H1 (cell line): ENCODE data around the gene LDLRAD4. TPM values are rescaled to one million over a fixed set of nuclear protein-coding genes. Genes with fewer than 3 reads are reported as not detected.

ENCODE experiments used
- CTCF ChIA-PET: fragments of 300-600 bp; sonication (Branson Sonifier 250); formaldehyde crosslinking; loops from one replicate; lab custom pipeline; 2021; ENCODE audit not compliant: partially characterized antibody; lab: Charles Lee
- POLR2A ChIA-PET: fragments of 300-600 bp; sonication (Branson Sonifier 250); formaldehyde crosslinking; loops from one replicate; lab custom pipeline; 2021; ENCODE audit warnings: inconsistent platforms; ENCODE audit not compliant: partially characterized antibody; lab: Charles Lee
- DNase-seq, 2 experiments: peaks; one replicate each; pipeline versions ENCODE4 v3.0.0 to v3.0.0-alpha.2; 2010 to 2022; ENCODE audit warnings: low spot score in 2 of 2, low read depth in 1 of 2, mixed read lengths in 1 of 2
- FAIRE-seq: peaks from 2 replicates; lab custom pipeline; 2011; peaks lifted over from hg19 to GRCh38; lab: Jason Lieb, UNC
- H2AFZ ChIP-seq: 2 replicates; pipeline ENCODE4 v1.8.1; 2012; ENCODE audit warnings: low read length, inconsistent platforms
- H2AK5ac ChIP-seq: 2 replicates; pipeline ENCODE4 v1.6.1; 2013; ENCODE audit warnings: low read depth, low read length
- H2BK120ac ChIP-seq: replicated peaks from 2 replicates; pipeline ENCODE3; 2013; ENCODE audit warnings: low read depth, low read length, inconsistent platforms
- H2BK12ac ChIP-seq: 2 replicates; pipeline ENCODE4 v1.6.1; 2013; ENCODE audit warnings: low read depth, low read length
- H2BK15ac ChIP-seq: 2 replicates; pipeline ENCODE4 v1.6.1; 2013; ENCODE audit warnings: low read length
- H2BK20ac ChIP-seq: 2 replicates; pipeline ENCODE4 v1.6.1; 2013; ENCODE audit warnings: low read length
- H2BK5ac ChIP-seq: 2 replicates; pipeline ENCODE4 v1.6.1; 2013; ENCODE audit warnings: low read depth, low read length
- H3K14ac ChIP-seq: 2 replicates; pipeline ENCODE4 v1.6.1; 2013; ENCODE audit warnings: inconsistent platforms; ENCODE audit not compliant: insufficient read length
- H3K18ac ChIP-seq: 2 replicates; pipeline ENCODE4 v1.6.1; 2013; ENCODE audit warnings: low read length; ENCODE audit errors: extremely low read depth
- H3K23ac ChIP-seq: 2 replicates; pipeline ENCODE4 v1.6.1; 2013; ENCODE audit warnings: inconsistent platforms; ENCODE audit not compliant: insufficient read length
- H3K23me2 ChIP-seq: 2 replicates; pipeline ENCODE4 v1.6.1; 2013; ENCODE audit warnings: low read depth, low read length
- H3K27ac ChIP-seq: 2 replicates; pipeline ENCODE4 v1.6.1; 2011; ENCODE audit warnings: low read depth, low read length, inconsistent platforms
- H3K27me3 ChIP-seq, 4 experiments: replicated peaks in 1 of 4; 1 replicate in 1 of 4; 2 replicates in 3 of 4; pipeline versions ENCODE4 v1.6.1 to v1.8.1; 2011 to 2013; ENCODE audit warnings: low read length in 3 of 4, mild to moderate bottlenecking in 3 of 4, inconsistent platforms in 2 of 4, mixed read lengths in 2 of 4, moderate library complexity in 1 of 4; ENCODE audit not compliant: control insufficient read depth in 3 of 4, insufficient read depth in 3 of 4; ENCODE audit errors: extremely low read depth in 1 of 4
- H3K36me3 ChIP-seq, 4 experiments: 2 replicates each; pipeline versions ENCODE4 v1.6.1 to v1.8.1; 2011 to 2013; ENCODE audit warnings: mild to moderate bottlenecking in 4 of 4, low read length in 3 of 4, moderate library complexity in 2 of 4, control low read depth in 1 of 4, inconsistent platforms in 1 of 4; ENCODE audit not compliant: insufficient read depth in 4 of 4, control insufficient read depth in 2 of 4
- H3K4ac ChIP-seq: replicated peaks from 2 replicates; pipeline ENCODE3; 2013; ENCODE audit warnings: low read length, low read depth, mixed read lengths, inconsistent platforms; ENCODE audit not compliant: insufficient read length
- H3K4me1 ChIP-seq, 4 experiments: replicated peaks in 1 of 4; 1 replicate in 1 of 4; 2 replicates in 3 of 4; pipeline versions ENCODE4 v1.6.1 to v1.8.1; 2011 to 2013; ENCODE audit warnings: low read length in 3 of 4, inconsistent platforms in 2 of 4, mixed read lengths in 1 of 4; ENCODE audit not compliant: insufficient read depth in 4 of 4, control insufficient read depth in 3 of 4
- H3K4me2 ChIP-seq, 2 experiments: 2 replicates each; pipeline versions ENCODE4 v1.6.1 to v1.8.1; 2011 to 2013; ENCODE audit warnings: low read depth in 2 of 2, low read length in 2 of 2, control low read depth in 1 of 2, inconsistent platforms in 1 of 2, mild to moderate bottlenecking in 1 of 2; ENCODE audit not compliant: insufficient read depth in 1 of 2
- H3K4me3 ChIP-seq, 4 experiments: fragments of 200-600, 300-600 bp in 1 of 4; sonication (generic), shearing (Covaris generic), sonication (Bioruptor Twin) in 1 of 4; 2 replicates each; pipeline versions ENCODE4 v1.5.1 to v1.8.1; 2011 to 2016; ENCODE audit warnings: low read length in 4 of 4, low read depth in 3 of 4, control low read depth in 2 of 4, inconsistent platforms in 2 of 4, mild to moderate bottlenecking in 2 of 4, mixed read lengths in 1 of 4, moderate library complexity in 1 of 4; ENCODE audit not compliant: insufficient read depth in 2 of 4; ENCODE audit errors: extremely low read depth in 1 of 4
- H3K56ac ChIP-seq: replicated peaks from 2 replicates; pipeline ENCODE3; 2013; ENCODE audit warnings: low read depth, mild to moderate bottlenecking, mixed read lengths, low read length, inconsistent platforms; ENCODE audit not compliant: insufficient read length
- H3K79me1 ChIP-seq: 2 replicates; pipeline ENCODE4 v1.6.1; 2013; ENCODE audit warnings: low read depth, low read length, control low read depth
- H3K79me2 ChIP-seq, 2 experiments: 2 replicates each; pipeline versions ENCODE4 v1.6.1 to v1.8.1; 2012 to 2013; ENCODE audit warnings: low read length in 2 of 2, mild to moderate bottlenecking in 2 of 2, inconsistent platforms in 1 of 2; ENCODE audit not compliant: insufficient read depth in 2 of 2, control insufficient read depth in 1 of 2
- H3K9ac ChIP-seq, 4 experiments: replicated peaks in 1 of 4; 1 replicate in 1 of 4; 2 replicates in 3 of 4; pipeline versions ENCODE4 v1.6.1 to v1.8.1; 2011 to 2013; ENCODE audit warnings: low read depth in 3 of 4, low read length in 3 of 4, control low read depth in 2 of 4, mild to moderate bottlenecking in 2 of 4, moderate library complexity in 2 of 4, inconsistent platforms in 1 of 4; ENCODE audit errors: extremely low read depth in 1 of 4
- H3K9me3 ChIP-seq, 2 experiments: 2 replicates each; pipeline versions ENCODE4 v1.6.1 to v1.8.1; 2012 to 2013; ENCODE audit warnings: mild to moderate bottlenecking in 2 of 2, moderate library complexity in 2 of 2, control low read depth in 1 of 2, inconsistent platforms in 1 of 2, low read depth in 1 of 2, low read length in 1 of 2, mixed read lengths in 1 of 2; ENCODE audit not compliant: insufficient read depth in 2 of 2
- H4K20me1 ChIP-seq, 2 experiments: replicated peaks in 1 of 2; 2 replicates each; pipeline versions ENCODE3 to v1.8.1; 2011 to 2013; ENCODE audit warnings: inconsistent platforms in 2 of 2, low read length in 2 of 2, mild to moderate bottlenecking in 1 of 2; ENCODE audit not compliant: insufficient read depth in 2 of 2, control insufficient read depth in 1 of 2
- H4K5ac ChIP-seq: 2 replicates; pipeline ENCODE4 v1.6.1; 2013; ENCODE audit warnings: low read length, low read depth, mixed read lengths, inconsistent platforms; ENCODE audit not compliant: insufficient read length
- H4K8ac ChIP-seq: 2 replicates; pipeline ENCODE4 v1.8.0; 2013; ENCODE audit warnings: mild to moderate bottlenecking, moderate library complexity, low read length, inconsistent platforms; ENCODE audit not compliant: insufficient read depth; ENCODE audit errors: extremely low read depth
- H4K91ac ChIP-seq: replicated peaks from 2 replicates; pipeline ENCODE3; 2013; ENCODE audit warnings: low read length, mixed read lengths, inconsistent platforms; ENCODE audit not compliant: insufficient read length
- WGBS, 2 experiments: shearing (Covaris generic) in 1 of 2; methylation state at CpG; one replicate each; pipeline versions ENCODE4 v1.1.6 to v1.1.7; 2013 to 2015; ENCODE audit warnings: low lambda C conversion rate in 2 of 2, mixed read lengths in 2 of 2, inconsistent platforms in 1 of 2, low coverage in 1 of 2, missing lambda C conversion rate in 1 of 2; ENCODE audit not compliant: insufficient replicate concordance in 2 of 2, insufficient coverage in 1 of 2, insufficient read length in 1 of 2; ENCODE audit errors: extremely low coverage in 1 of 2, missing lambda C conversion rate in 1 of 2; 5-methylcytosine and 5-hydroxymethylcytosine counted together
- polyA plus RNA-seq, 7 experiments: library from polyadenylated mRNA; depleted of rRNA in 3 of 7; stranded (reverse) in 5 of 7; unstranded in 2 of 7; fragments of >200 nt in 5 of 7; fragments of 200-250 nt in 2 of 7; gene quantifications; 1 replicate in 5 of 7; 2 replicates in 1 of 7; 4 replicates in 1 of 7; pipeline versions ENCODE4 v1.2.1 to v1.2.3, GENCODE V29; 2011 to 2013; ENCODE audit warnings: missing spikeins in 2 of 7, mixed read lengths in 2 of 7
- total RNA-seq: library from RNA; stranded (reverse); fragmentation: NEBNext Ultra II Directional; extraction: Animal tissue kit (Norgen Biotek cat#: 25700); gene quantifications from 2 replicates; pipeline ENCODE4 v1.2.1, GENCODE V29; 2021

The LDLRAD4 gene
- total and polyA plus RNA-seq, 2 of the 8 experiments (the other 6 are each of a cell fraction or from before 2014, with no cell fraction given) = 0.77 to 1.4 TPM

DNA sequence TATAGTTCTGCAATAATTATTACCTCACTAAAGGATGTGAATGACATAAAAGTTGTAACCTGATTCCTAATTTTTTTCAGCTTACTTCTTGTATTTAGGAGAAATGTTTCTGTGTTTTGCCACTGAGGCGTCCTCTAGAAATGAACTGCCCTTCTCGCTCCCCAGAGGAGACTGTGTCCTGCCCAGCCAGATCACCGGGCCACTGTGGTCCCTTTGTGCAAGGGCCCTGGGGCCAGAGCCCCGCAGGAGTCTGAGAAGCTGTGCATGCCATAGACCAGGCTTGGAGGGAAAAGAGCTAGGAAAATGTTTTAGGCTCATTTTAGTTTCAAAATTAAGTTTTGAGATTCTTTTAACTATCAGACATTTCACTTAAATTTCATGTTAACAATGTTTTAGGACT lies 31.1 kb upstream of the LDLRAD4 start:
- Histone ChIP-seq H3K23ac (no peak overlapping the region), H3K79me1 (no peaks in the 10 kb centered on the region), H3K9me3 (no peaks in the 10 kb centered on the region), H3K79me2 (no peaks in the 10 kb centered on the region), H3K4ac (no peak overlapping the region), H3K14ac (no peak overlapping the region), H4K20me1 (no peaks in the 10 kb centered on the region), H3K4me2 (no peak overlapping the region), H2BK20ac (no peak overlapping the region), H3K4me1 (peaks cover 0 to 3% (median 2%) of the 10 kb centered on the region in 4 experiments; a peak in 2 of 7 replicates), H3K18ac (no peak overlapping the region), H4K91ac (no peak overlapping the region), H4K8ac (no peak overlapping the region), H3K23me2 (no peaks in the 10 kb centered on the region; the same call in 1 of the 2 replicates), H2BK12ac (no peak overlapping the region), H3K36me3 (no peaks in the 10 kb centered on the region), H2AK5ac (no peak overlapping the region), H2AFZ (no peak overlapping the region), H3K56ac (no peak overlapping the region), H2BK120ac (no peak overlapping the region), H4K5ac (no peak overlapping the region), H3K27me3 (no peaks in the 10 kb centered on the region; a peak in 1 of 7 replicates), H3K4me3 (no peak overlapping the region), H2BK15ac (no peak overlapping the region), H2BK5ac (no peak overlapping the region), H3K27ac (no peak overlapping the region), H3K9ac (no peak overlapping the region)
- DNase-seq = no peak
- no peak for FAIRE-seq
- ChIA-PET CTCF (interaction anchor here (0.8 to 1.3 kb wide), 6 partner anchors 9 to 290 kb away, joined by 4 to 5 read pairs (median 4); no protein-coding TSS in a partner anchor), POLR2A (no interaction called here)
- 94% methylated on average over 4 of the region's 4 CpGs; no CpG with 5 or more reads in 1 of the 2 experiments for WGBS, 2 experiments
